ENCODE data around the gene GSAP.
A peak's percentile ranks its signal among the peaks of the same experiment; 100 is the strongest.

GSAP gene

GRCh38 chr7:77426052-77426404 lies 9.9 kb upstream of the GSAP start:
- H3K36me3 ChIP-seq (ENCODE audit: insufficient read depth) = no peaks in the 10 kb centered on the region
- no peak overlapping the region for H3K9ac ChIP-seq
- H3K4me3 ChIP-seq (IDR thresholded peaks at IDR 0.05; ENCODE audit: insufficient read depth, low read depth, low read length) = no peak overlapping the region
- no peaks in the 10 kb centered on the region for H3K27me3 ChIP-seq (ENCODE audit: insufficient read depth, low read depth)
- no peak for TF ChIP-seq CTCF (conservative IDR thresholded peaks at IDR 0.05; ENCODE audit: low read depth, low read length)
- H3K4me2 ChIP-seq = no peak overlapping the region
- H3K79me2 ChIP-seq (ENCODE audit: insufficient read depth, low read depth) = no peaks in the 10 kb centered on the region
- no peak overlapping the region for H3K27ac ChIP-seq
- H3K4me1 ChIP-seq (ENCODE audit: low read depth, poor library complexity, severe bottlenecking) = no peaks in the 10 kb centered on the region
- no peaks in the 10 kb centered on the region for H4K20me1 ChIP-seq (ENCODE audit: insufficient read depth)
- 0 out of 2 replicates have a peak overlapping the region, but pooled peaks have one; percentile 16 for H2AFZ ChIP-seq (ENCODE audit: low read depth)

GRCh38 chr7:77425101-77426051 lies 9.2 kb upstream of the GSAP start:
- TF ChIP-seq CTCF (conservative IDR thresholded peaks at IDR 0.05; ENCODE audit: low read depth, low read length) = no peak
- no peaks in the 10 kb centered on the region for H3K4me1 ChIP-seq (ENCODE audit: low read depth, poor library complexity, severe bottlenecking)
- no peak overlapping the region for H3K9ac ChIP-seq
- H3K4me3 ChIP-seq (IDR thresholded peaks at IDR 0.05; ENCODE audit: insufficient read depth, low read depth, low read length) = no peak overlapping the region
- peak overlapping the region; percentile 16 for H2AFZ ChIP-seq (ENCODE audit: low read depth)
- no peaks in the 10 kb centered on the region for H4K20me1 ChIP-seq (ENCODE audit: insufficient read depth)
- no peak overlapping the region for H3K4me2 ChIP-seq
- no peaks in the 10 kb centered on the region for H3K36me3 ChIP-seq (ENCODE audit: insufficient read depth)
- H3K27me3 ChIP-seq (ENCODE audit: insufficient read depth, low read depth) = no peaks in the 10 kb centered on the region
- H3K79me2 ChIP-seq (ENCODE audit: insufficient read depth, low read depth) = no peaks in the 10 kb centered on the region
- no peak overlapping the region for H3K27ac ChIP-seq

GRCh38 chr7:77422500-77422899 lies 6.4 kb upstream of the GSAP start:
- Histone ChIP-seq H3K4me2 (no peak overlapping the region), H3K4me1 (ENCODE audit: low read depth, poor library complexity, severe bottlenecking) (no peaks in the 10 kb centered on the region)
- TF ChIP-seq CTCF (conservative IDR thresholded peaks at IDR 0.05; ENCODE audit: low read depth, low read length) = no peak

GRCh38 chr7:77420986-77421672 lies 5.0 kb upstream of the GSAP start:
- H3K4me2 ChIP-seq = no peak overlapping the region
- no peak for TF ChIP-seq CTCF (conservative IDR thresholded peaks at IDR 0.05; ENCODE audit: low read depth, low read length)
- H3K27ac ChIP-seq = no peak overlapping the region
- no peaks in the 10 kb centered on the region for H3K79me2 ChIP-seq (ENCODE audit: insufficient read depth, low read depth)
- H3K4me1 ChIP-seq (ENCODE audit: low read depth, poor library complexity, severe bottlenecking) = peaks cover 7% of the 10 kb centered on the region
- H4K20me1 ChIP-seq (ENCODE audit: insufficient read depth) = no peaks in the 10 kb centered on the region
- no peak overlapping the region for H3K9ac ChIP-seq
- H3K27me3 ChIP-seq (ENCODE audit: insufficient read depth, low read depth) = no peaks in the 10 kb centered on the region
- no peaks in the 10 kb centered on the region for H3K36me3 ChIP-seq (ENCODE audit: insufficient read depth)
- H3K4me3 ChIP-seq (IDR thresholded peaks at IDR 0.05; ENCODE audit: insufficient read depth, low read depth, low read length) = no peak overlapping the region
- H2AFZ ChIP-seq (ENCODE audit: low read depth) = no peak overlapping the region

More at GRCh38 chr7:77422500-77422899, 6.4 kb upstream of the GSAP start:
- H2AFZ ChIP-seq (ENCODE audit: low read depth) = no peak overlapping the region
- no peak overlapping the region for H3K4me3 ChIP-seq (IDR thresholded peaks at IDR 0.05; ENCODE audit: insufficient read depth, low read depth, low read length)
- H3K9ac ChIP-seq = no peak overlapping the region
- no peaks in the 10 kb centered on the region for H3K36me3 ChIP-seq (ENCODE audit: insufficient read depth)
- H3K79me2 ChIP-seq (ENCODE audit: insufficient read depth, low read depth) = no peaks in the 10 kb centered on the region
- no peak overlapping the region for H3K27ac ChIP-seq
- no peaks in the 10 kb centered on the region for H4K20me1 ChIP-seq (ENCODE audit: insufficient read depth)
- H3K27me3 ChIP-seq (ENCODE audit: insufficient read depth, low read depth) = no peaks in the 10 kb centered on the region
